Mammary epithelial cell (primary cell): ENCODE data around the gene WDR45B.
"Not testable (repeated sequence)": the region's sequence is repeated elsewhere in the genome, so short reads cannot be mapped to it uniquely, and the experiment has no call there.

Experiments
- CTCF ChIP-seq, 2 donors: IDR thresholded peaks in 1 of 2; conservative IDR thresholded peaks in 1 of 2; 2 replicates each; pipeline ENCODE4 v1.5.1; 2011 to 2012; ENCODE audit warnings: inconsistent platforms in 2 of 2, low read length in 2 of 2, mild to moderate bottlenecking in 2 of 2, control low read depth in 1 of 2, low read depth in 1 of 2; ENCODE audit not compliant: insufficient read depth in 1 of 2; ENCODE audit errors: extremely low read depth in 1 of 2
- EZH2 ChIP-seq: IDR thresholded peaks from 2 replicates; pipeline ENCODE4 v1.6.1; 2012; ENCODE audit warnings: low read length, inconsistent platforms, borderline replicate concordance

DNA sequence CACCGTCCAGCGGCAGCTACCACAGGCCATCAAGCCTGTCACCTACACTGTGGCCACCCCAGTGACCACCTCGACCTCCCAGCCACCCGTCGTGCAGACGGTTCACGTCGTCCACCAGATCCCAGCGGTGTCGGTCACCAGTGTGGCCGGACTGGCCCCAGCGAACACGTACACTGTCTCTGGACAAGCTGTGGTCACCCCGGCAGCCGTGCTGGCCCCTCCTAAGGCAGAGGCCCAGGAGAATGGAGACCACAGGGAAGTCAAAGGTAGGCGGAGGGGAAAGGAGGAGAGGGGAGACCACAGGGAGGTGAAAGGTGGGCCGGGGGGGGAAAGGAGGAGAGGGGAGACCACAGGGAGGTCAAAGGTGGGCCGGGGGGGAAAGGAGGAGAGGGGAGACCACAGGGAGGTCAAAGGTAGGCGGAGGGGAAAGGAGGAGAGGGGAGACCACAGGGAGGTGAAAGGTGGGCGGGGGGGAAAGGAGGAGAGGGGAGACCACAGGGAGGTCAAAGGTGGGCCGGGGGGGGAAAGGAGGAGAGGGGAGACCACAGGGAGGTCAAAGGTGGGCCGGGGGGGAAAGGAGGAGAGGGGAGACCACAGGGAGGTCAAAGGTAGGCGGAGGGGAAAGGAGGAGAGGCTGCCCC, 62.2 kb downstream of the WDR45B start:
- TF ChIP-seq CTCF (conservative IDR thresholded peaks at IDR 0.05 in 1 of 2, IDR thresholded peaks at IDR 0.05 in 1 of 2; ENCODE audit: extremely low read depth in 1 of 2, insufficient read depth in 1 of 2, low read depth in 1 of 2, low read length in 2 of 2); EZH2: not testable (repeated sequence)
